IPS-18c (cell line): ENCODE data around the gene ABO.
"Not testable (repeated sequence)": the region's sequence is repeated elsewhere in the genome, so short reads cannot be mapped to it uniquely, and the experiment has no call there.

ENCODE experiments used
- H3K4me3 ChIP-seq: 2 replicates; pipeline ENCODE4 v1.7.0; 2013; ENCODE audit warnings: low read depth, mild to moderate bottlenecking, low read length, moderate library complexity; ENCODE audit not compliant: insufficient read depth
- H3K9me3 ChIP-seq: one replicate; pipeline ENCODE4 v1.6.1; 2013; ENCODE audit warnings: mild to moderate bottlenecking, low read length, moderate library complexity; ENCODE audit not compliant: control insufficient read depth, insufficient read depth

The ABO gene

DNA sequence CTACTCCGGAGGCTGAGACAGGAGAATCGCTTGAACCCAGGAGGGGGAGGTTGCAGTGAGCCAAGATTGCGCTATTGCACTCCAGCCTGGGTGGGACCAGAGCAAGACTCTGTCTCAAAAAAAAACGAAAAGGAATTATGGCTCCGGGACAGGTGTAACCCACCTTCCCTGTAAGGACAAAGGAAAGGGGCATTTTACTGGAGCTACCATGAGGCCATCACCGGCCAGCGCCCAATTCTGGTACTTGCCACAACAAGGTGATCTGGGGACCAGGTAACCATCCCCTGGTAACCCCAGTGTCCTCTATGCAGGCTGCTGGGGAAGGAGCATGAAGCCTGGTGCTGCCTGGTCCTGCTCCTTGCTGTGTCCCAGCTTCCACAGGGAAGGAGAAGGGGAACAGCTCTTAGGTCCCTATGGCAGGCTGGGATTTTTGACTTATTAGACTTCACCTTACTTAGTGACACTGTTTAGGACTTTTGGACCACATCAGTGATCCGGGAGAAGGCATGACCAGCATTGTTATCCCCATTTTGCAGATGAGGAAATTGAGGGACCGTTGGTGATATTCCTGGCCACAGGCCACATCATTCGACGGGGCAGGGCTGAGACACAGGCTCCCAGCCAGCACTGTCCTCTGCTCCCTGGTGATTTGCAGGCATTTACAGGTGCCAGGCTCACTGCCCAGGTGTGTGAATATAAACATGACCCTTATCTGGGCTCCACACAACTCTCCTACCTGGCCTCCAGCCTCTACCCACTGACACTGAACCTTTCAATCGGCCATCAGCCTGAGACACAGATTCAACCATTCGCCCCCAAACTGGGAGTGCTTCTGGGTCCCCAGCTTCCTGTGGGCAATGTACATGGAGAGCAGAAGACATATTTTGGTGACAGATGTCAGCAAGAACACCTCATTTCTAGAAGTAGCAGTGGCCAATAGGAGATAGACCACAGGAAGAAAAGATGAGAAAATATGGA lies 26.5 kb upstream of the ABO start:
- H3K9me3 ChIP-seq, result no peaks in the 10 kb centered on the region

DNA sequence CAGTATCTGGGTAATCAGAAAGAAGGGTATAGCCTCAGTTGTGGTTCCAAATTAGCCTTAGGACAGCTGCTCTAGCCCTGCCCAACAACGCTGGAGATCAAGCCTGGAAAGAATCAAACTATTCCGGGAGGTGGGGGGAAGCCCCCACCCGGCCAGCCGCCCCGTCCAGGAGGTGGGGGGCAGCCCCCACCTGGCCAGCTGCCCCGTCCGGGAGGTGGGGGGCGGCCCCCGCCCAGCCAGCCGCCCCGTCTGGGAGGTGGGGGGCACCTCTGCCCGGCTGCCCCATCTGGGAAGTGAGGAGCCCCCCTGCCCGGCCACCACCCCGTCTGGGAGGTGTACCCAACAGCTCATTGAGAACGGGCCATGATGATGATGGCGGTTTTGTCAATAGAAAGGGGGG lies 25.0 kb upstream of the ABO start:
- H3K4me3 ChIP-seq, H3K9me3 ChIP-seq: not testable (repeated sequence)

More for the DNA sequence above, 26.5 kb upstream of the ABO start:
- no peak overlapping the region for H3K4me3 ChIP-seq

DNA sequence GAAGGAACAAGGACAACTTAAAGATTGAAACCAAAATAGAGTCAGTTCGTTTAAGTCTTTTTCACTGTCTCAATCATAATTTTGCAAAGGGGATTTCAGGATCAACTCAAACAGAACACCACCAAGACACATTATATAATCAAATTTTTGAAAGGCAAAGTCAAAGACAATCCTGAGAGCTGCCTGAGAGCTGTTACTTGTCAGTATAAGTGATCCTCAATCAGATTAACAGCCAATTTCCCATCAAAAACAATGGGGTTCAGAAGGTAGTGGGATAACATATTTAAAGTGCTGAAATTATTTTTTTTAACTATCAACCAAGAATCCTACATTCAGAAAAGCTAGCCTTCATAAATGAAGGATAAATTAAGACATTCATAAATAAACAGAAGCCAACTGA lies 19.3 kb upstream of the ABO start:
- H3K4me3 ChIP-seq, result no peak overlapping the region
- peaks cover 6% of the 10 kb centered on the region for H3K9me3 ChIP-seq

DNA sequence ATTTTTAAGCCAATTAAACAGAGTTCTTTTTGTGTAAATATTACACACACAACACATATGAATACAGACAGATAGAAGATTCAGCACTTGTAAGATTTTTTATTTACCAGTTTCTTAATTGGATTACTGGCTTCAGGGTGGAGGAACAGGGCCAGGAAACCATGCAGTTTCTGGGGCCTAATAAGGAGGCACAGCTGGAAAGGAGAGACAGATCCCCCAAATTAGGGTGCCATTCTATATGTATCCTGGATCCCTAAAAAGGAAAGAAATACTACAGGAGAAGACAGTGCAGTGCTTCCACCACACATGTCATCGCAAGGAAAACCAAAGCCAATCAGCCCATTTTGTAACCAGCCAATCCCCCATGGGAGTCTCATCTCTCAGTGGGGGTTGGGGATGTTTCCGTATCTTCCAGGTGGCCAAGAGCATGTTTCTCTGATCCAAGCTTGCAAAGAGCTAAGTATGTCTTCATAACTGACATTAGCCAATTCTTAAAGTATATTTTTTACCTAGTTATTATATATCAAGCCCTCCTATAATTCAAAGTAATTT lies 15.8 kb upstream of the ABO start:
- H3K9me3 ChIP-seq, result peaks cover 10% of the 10 kb centered on the region

DNA sequence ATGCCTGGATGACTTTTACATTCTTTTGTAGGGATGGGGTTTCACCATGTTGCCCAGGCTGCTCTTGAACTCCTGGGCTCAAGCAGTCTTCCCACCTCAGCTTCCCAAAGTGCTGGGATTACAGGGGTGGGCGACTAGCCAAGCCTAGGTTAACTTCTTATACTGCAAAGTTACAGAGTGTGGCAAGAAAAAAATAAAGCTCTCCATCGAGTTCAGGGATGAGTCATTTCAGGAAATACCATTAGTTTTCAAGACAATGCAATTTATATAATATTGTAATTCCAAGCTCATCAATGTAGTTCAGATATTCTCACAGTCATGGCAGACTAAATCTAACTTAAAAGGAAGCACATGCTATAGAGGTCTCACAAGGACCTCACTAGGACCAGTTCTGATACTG lies 11.5 kb upstream of the ABO start:
- Histone ChIP-seq H3K4me3 (no peak overlapping the region), H3K9me3 (peaks cover 7% of the 10 kb centered on the region)

More for the DNA sequence above, 15.8 kb upstream of the ABO start:
- H3K4me3 ChIP-seq, result no peak overlapping the region

- Histone ChIP-seq H3K9me3 (peaks cover 4% of the 10 kb centered on the region), H3K4me3 (no peak overlapping the region)
These were observed 10.3 kb upstream of the ABO start for GRCh38 chr9:133285252-133285775.

DNA sequence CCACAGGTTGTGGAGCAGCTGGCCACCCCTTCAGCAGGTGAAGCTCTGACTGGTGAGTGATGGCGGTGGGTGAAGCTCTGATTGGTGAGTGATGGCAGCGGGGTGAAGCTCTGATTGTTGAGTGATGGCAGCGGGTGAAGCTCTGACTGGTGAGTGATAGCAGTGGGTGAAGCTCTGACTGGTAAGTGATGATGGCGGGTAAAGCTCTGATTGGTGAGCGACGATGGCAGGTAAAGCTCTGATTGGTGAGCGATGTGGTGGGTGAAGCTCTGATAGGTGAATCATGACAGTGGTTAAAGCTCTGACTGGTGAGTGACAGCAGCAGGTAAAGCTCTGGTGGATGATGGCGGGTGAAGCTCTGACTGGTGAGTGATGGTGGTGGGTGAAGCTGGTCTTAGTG lies 9.4 kb upstream of the ABO start:
- Histone ChIP-seq H3K9me3 (peaks cover 4% of the 10 kb centered on the region), H3K4me3 (no peak overlapping the region)

DNA sequence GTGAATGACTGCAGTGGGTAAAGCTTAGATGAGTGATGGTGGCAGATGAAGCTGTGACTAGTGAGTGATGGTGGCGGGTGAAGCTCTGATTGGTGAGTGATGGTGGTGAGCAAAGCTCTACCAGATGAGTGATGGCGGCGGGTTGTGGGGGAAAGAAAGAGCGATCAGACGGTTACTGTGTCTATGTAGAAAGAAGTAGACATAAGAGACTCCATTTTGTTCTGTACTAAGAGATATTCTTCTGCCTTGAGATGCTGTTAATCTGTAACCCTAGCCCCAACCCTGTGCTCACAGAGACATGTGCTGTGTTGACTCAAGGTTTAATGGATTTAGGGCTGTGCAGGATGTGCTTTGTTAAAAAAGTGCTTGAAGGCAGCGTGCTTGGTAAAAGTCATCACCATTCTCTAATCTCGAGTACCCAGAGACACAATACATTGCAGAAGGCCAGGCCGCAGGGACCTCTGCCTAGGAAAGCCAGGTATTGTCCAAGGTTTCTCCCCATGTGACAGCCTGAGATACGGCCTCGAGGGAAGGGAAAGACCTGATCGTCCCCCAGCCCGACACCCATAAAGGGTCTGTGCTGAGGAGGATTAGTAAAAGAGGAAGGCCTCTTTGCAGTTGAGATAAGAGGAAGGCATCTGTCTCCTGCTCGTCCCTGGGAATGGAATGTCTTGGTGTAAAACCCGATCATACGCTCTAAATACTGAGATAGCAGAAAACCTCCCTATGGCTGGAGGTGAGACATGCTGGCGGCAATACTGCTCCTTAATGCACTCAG lies 8.4 kb upstream of the ABO start:
- not testable (repeated sequence) for H3K4me3 ChIP-seq, H3K9me3 ChIP-seq

GRCh38 chr9:133282464-133283238 lies 7.7 kb upstream of the ABO start:
- H3K9me3 ChIP-seq, result peaks cover 3% of the 10 kb centered on the region
- H3K4me3 ChIP-seq, result no peak overlapping the region

- H3K4me3 ChIP-seq, result no peak overlapping the region
- H3K9me3 ChIP-seq, result peaks cover 3% of the 10 kb centered on the region
These were observed 5.4 kb upstream of the ABO start for GRCh38 chr9:133280392-133280791.

DNA sequence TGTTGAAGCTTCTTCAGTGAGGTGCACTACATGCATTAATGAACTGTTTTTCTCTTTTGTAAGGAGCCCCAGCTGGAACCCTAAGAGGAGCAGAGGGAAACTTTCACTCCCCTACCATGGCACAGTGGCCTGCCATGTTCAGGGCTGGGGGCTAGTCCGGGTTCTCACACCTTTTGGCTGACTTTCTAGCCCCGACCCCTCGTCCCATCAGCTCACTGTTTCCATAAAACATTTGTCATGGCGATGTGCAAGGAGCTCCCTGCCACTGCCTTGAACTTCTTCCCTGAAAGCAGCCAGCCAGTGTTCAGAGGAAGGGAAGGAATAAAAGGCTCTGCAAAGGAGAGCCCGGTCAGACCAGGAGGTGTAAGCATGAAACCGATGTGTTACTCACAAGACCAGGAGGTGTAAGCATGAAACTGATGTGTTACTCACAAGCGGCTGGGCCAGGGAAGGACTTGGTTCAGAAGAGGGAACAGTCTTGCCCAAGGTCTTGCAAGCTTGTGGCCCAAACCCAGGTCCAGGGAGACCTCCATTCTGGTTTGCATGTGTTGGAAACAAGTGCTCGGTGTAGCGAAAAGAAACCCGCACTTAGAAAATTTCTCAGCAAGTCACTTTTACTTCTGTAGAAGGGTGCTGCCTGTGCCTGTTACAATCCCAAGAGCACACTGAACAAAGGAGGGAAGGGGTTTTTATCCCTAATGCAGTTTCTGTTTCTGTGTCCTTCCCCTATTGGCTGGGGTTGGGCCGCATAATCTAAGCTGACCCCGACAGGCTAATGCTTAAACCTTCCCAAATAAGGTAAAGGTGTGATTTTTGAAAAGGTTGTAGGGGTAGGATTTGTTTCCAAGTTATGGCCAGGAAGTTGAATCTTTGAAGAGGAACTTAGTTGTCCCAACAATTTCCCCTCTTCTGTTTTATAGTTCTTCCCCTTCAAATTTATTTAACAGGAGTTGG lies 3.4 kb upstream of the ABO start:
- Histone ChIP-seq H3K4me3 (peak overlapping the region; percentile 9; the same call in 1 of the 2 replicates), H3K9me3 (peaks cover 3% of the 10 kb centered on the region)

- no peak overlapping the region for H3K4me3 ChIP-seq
These were observed 2.5 kb upstream of the ABO start for GRCh38 chr9:133277467-133277866.

DNA sequence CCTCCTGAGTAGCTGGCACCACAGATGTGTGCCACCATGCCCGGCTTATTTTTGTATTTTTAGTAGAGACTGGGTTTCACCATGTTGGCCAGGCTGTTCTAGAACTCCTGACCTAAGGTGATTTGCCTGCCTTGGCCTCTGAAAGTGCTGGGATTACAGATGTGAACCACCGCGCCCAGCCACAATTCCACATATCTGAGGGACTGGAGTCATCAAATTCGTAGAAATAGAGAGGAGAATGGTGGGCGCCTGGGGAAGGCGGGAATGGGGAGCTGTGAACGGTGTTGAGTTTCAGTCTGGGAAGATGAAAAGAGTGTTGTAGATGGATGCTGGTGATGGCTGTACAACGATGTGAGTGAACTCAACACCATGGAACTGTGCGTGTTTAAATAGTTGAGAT lies 1.9 kb upstream of the ABO start:
- peaks cover 3% of the 10 kb centered on the region for H3K9me3 ChIP-seq
- H3K4me3 ChIP-seq, result no peak overlapping the region

More at GRCh38 chr9:133277467-133277866, 2.5 kb upstream of the ABO start:
- peaks cover 3% of the 10 kb centered on the region for H3K9me3 ChIP-seq

DNA sequence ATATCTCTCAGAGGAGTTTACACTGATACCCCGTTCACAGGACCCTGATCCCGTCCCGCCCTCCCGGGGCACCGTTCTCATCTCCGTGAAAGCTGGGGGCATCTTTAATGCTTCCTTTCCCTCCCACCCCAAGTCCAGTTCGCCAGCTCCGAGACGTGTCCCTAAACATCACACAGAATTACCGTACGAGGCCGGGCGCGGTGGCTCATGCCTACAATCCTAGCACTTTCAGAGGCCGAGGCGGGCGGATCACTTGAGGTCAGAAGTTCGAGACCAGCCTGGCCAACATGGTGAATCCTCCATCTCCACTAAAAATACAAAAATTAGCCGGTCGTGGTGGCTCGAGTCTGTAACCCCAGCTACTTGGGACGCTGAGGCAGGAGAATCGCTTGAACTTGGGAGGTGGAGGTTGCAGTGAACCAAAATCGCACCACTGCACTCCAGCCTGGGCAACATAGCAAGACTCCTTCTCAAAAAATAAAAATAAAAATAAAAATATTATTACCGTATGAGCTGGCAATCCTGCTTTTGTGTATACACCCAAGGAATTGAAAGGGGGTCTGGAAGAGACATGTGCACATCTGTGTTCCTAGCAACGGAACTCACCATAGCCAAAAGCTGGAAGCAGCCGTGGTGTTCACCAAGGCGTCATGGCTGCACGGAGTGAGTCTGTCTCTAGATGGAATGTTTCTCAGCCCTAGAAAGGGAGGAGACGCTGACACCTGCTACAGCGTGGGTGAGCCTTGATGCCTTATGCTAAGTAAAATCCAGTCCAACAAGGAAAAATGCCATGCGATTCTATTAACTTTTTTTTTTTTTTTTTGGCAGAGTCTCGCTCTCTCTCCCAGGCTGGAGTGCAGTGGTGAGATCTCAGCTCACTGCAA lies 1.2 kb upstream of the ABO start:
- Histone ChIP-seq H3K9me3 (peaks cover 3% of the 10 kb centered on the region), H3K4me3 (peak overlapping the region; percentile 59)
